Thymus (tissue), 11 donors: Measurements from ENCODE around the gene YPEL5. TPM values are rescaled to one million over a fixed set of nuclear protein-coding genes. Genes with fewer than 3 reads are reported as not detected.

Source experiments
- DNase-seq, 9 donors: peaks; one replicate each; pipeline ENCODE4 v3.0.0-alpha.2; 2013; ENCODE audit warnings: low spot score in 9 of 9, low read depth in 6 of 9, missing footprints in 1 of 9
- H3K27ac ChIP-seq, 2 donors: one replicate each; pipeline ENCODE4 v1.5.1; 2013; ENCODE audit warnings: control low read depth in 1 of 2, low read depth in 1 of 2, low read length in 1 of 2, mild to moderate bottlenecking in 1 of 2, moderate library complexity in 1 of 2
- H3K27me3 ChIP-seq, 2 donors: one replicate each; pipeline ENCODE4 v1.5.1; 2013; ENCODE audit warnings: low read length in 1 of 2; ENCODE audit not compliant: control insufficient read depth in 2 of 2, insufficient read depth in 1 of 2
- H3K36me3 ChIP-seq, 2 donors: one replicate each; pipeline ENCODE4 v1.5.1; 2013; ENCODE audit warnings: low read length in 1 of 2, mild to moderate bottlenecking in 1 of 2, moderate library complexity in 1 of 2; ENCODE audit not compliant: control insufficient read depth in 2 of 2, insufficient read depth in 2 of 2
- H3K4me1 ChIP-seq, 2 donors: one replicate each; pipeline ENCODE4 v1.5.1; 2013; ENCODE audit warnings: low read length in 2 of 2; ENCODE audit not compliant: control insufficient read depth in 2 of 2, insufficient read depth in 2 of 2
- H3K4me3 ChIP-seq, 2 donors: one replicate each; pipeline ENCODE4 v1.5.1; 2013; ENCODE audit warnings: low read length in 2 of 2, control low read depth in 1 of 2, mild to moderate bottlenecking in 1 of 2
- H3K9me3 ChIP-seq, 2 donors: one replicate each; pipeline ENCODE4 v1.5.1; 2013; ENCODE audit warnings: low read length in 1 of 2, mild to moderate bottlenecking in 1 of 2; ENCODE audit not compliant: control insufficient read depth in 2 of 2, insufficient read depth in 1 of 2
- WGBS: extraction: QIAGEN DNeasy Blood & Tissue Kit; methylation state at CpG from one replicate; pipeline ENCODE4 v1.1.7; 2013; 5-methylcytosine and 5-hydroxymethylcytosine counted together
- polyA plus RNA-seq: library from polyadenylated mRNA; stranded (reverse); fragments of 200-250 nt; gene quantifications from one replicate; pipeline ENCODE4 v1.2.3, GENCODE V29; 2013
- total RNA-seq: library from RNA; stranded (reverse); fragments of 120-200 nt; gene quantifications from one replicate; pipeline ENCODE4 v1.2.4, GENCODE V29; 2013
- donor health status: healthy.

Gene YPEL5
- total and polyA plus RNA-seq, 2 donors, result 77.3 to 133 TPM

DNA sequence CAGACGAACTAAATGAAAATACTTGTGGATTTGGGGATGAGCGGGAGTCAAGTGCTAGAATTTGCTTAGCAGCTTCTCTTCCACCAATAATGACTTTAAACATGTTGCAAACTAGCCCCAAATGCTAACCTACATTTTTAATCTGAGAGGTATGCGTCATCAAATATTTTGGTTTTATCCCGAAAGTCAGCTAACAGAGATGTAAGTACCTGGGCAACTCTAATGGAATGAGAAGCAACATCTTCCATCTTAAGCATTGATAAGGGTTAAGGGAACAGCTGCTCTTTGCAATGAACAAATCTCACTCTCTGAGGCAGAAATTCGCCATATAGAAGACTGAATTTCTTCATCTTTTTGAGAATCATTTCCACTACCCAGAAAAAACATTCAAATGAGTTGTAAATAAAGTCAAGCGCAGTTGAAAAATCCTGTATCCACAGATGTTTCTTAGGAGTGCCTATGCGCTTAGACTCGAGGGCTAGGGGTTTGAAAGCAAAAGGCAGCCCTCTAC, 926 bp upstream of the YPEL5 start:
- peak in 1 of 9 donors; percentile 37 for DNase-seq
- H3K4me3 ChIP-seq, result peak overlapping the region; percentile 46 to 54
- no peaks in the 10 kb centered on the region for H3K9me3 ChIP-seq
- peak overlapping the region; percentile 96 to 99 for H3K27ac ChIP-seq
- H3K36me3 ChIP-seq, result peaks cover 2 to 12% of the 10 kb centered on the region in 2 donors
- 61% methylated on average over 8 of the region's 8 CpGs for WGBS
- H3K4me1 ChIP-seq, result peaks cover 8 to 22% of the 10 kb centered on the region in 2 donors
- no peaks in the 10 kb centered on the region for H3K27me3 ChIP-seq

DNA sequence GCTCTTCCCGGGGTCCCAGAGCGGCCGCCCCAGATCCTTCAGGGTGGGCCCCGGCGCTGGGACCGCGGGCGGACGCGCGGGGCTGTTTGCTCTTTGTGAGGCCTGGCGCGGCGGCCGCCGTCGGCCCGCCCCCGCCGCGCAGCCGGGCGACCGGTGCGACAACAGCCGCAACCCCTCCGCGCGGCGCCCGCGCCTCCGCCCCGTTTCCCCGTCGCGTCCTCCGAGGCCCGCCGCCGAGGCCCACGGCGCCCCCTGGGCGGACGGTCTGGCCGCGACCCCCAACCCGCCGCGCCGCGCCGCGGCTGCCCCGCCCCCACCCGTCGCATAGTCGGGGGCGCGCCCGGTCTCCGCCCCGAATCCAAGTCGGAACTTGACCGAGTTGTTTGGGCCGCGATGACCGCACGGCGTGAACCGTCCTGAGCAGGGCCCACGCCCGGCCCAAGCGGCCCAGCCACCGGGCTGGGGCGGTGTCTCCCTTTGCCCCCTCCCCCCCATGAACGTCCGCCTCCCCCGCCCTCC, 448 bp downstream of the YPEL5 start:
- Histone ChIP-seq H3K4me3 (peak overlapping the region; percentile 86 to 98), H3K36me3 (peaks cover 6 to 16% of the 10 kb centered on the region in 2 donors), H3K9me3 (no peaks in the 10 kb centered on the region), H3K27ac (peak overlapping the region; percentile 99 to 100), H3K27me3 (no peaks in the 10 kb centered on the region), H3K4me1 (peaks cover 8 to 22% of the 10 kb centered on the region in 2 donors)
- under 1% methylated on average over 79 of the region's 79 CpGs for WGBS
- no peak for DNase-seq

DNA sequence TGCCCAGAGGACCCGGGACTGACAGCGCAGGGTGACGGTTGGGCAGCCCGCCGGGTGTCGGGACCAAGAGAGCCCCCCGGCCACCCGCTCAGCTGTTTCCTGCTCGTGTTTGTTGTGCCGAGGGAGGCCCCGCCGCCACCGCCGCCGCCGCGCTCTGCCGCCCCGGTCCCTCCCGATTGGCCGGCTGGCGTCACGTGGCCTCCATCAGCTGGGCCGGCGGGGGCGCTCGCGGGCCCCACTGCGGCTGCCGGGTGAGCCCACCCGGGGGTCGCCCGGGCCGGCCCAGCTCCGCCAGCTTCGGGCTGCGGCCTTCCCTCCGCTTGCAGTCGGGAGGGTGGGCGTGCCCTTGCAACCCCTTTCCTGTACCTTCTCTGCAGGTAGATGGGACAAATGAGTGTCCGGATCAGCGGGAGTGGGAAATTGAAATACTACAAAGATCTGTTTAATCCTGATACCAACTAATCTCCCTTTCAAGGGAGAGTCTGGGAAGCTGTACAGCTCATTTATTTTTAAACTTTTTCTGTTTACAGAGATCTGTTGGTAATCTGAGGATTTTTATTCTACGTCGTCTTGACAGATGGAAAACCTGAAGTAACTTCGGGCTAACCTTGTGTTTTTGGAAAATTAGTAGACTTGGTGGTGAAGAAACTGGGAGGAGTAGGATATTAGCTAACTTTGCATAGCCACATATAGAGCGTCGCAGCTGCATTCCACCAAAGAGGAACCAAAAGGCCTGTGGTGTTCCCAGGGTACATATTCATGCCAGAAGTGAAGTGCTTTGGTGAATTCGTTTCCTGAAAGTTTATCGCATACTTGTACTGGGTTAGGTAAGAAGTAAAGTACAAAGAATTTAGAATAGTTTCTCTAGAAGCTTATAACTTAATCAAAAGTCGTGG, 1.2 kb downstream of the YPEL5 start:
- H3K4me1 ChIP-seq, result peaks cover 8 to 22% of the 10 kb centered on the region in 2 donors
- DNase-seq, result peak in 8 of 9 donors; percentile 36 to 89 (median 72)
- 3% methylated on average over 50 of the region's 50 CpGs for WGBS

DNA sequence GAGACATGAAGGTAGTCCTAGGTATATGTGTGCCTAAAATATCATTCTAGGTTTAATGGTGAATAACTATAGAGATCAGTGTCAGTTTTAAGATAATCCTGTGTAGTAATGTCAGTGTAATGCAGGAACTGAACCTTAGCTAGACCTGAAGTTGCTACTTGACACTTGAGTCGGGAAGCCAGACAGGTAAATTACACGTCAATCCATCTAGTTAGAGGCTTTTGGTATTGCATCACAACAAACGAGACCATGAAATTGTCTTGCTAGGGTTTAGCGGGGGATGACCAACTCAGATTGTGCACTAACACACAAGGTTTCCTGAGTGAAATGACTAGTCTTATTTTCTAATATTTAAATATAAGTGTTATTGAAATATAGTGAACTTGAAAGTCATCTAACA, 2.0 kb downstream of the YPEL5 start:
- no peak for DNase-seq
- peaks cover 9 to 17% of the 10 kb centered on the region in 2 donors for H3K36me3 ChIP-seq
- WGBS, result 91% methylated on average over 4 of the region's 4 CpGs
- H3K27ac ChIP-seq, result no peak overlapping the region
- no peaks in the 10 kb centered on the region for H3K27me3 ChIP-seq
- peaks cover 8 to 19% of the 10 kb centered on the region in 2 donors for H3K4me1 ChIP-seq
- no peaks in the 10 kb centered on the region for H3K9me3 ChIP-seq
- peak overlapping the region in 1 of 2 donors; percentile 9 for H3K4me3 ChIP-seq

More for the DNA sequence above, 1.2 kb downstream of the YPEL5 start:
- H3K4me3 ChIP-seq, result peak overlapping the region; percentile 68 to 98
- peaks cover 9 to 17% of the 10 kb centered on the region in 2 donors for H3K36me3 ChIP-seq
- H3K9me3 ChIP-seq, result no peaks in the 10 kb centered on the region
- H3K27me3 ChIP-seq, result no peaks in the 10 kb centered on the region
- peak overlapping the region; percentile 85 to 100 for H3K27ac ChIP-seq

DNA sequence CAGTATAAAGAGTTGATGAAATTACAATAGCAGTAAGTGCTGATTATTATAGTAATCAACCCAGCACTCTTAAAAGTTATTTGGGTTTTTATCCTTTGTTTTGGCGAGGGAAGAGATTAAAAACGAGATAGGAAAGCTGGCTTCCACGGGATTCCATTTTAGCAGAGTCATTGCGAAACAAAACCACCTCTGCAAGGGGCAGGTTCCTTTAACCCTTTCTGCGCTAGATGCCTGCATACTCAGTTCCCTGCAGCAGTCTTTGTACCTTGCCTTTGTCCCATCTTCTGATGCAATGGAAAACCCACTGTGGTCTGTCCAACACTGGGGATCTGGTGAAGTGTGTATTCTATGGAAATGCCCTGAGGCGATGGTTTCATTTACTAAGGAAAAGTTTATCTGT, 2.7 kb downstream of the YPEL5 start:
- no peaks in the 10 kb centered on the region for H3K27me3 ChIP-seq
- no peak overlapping the region for H3K4me3 ChIP-seq
- H3K9me3 ChIP-seq, result no peaks in the 10 kb centered on the region
- 44% methylated on average over 6 of the region's 6 CpGs for WGBS
- peaks cover 8 to 19% of the 10 kb centered on the region in 2 donors for H3K4me1 ChIP-seq
- H3K36me3 ChIP-seq, result peaks cover 9 to 21% of the 10 kb centered on the region in 2 donors
- DNase-seq, result peak in 1 of 9 donors; percentile 28
- H3K27ac ChIP-seq, result no peak overlapping the region

DNA sequence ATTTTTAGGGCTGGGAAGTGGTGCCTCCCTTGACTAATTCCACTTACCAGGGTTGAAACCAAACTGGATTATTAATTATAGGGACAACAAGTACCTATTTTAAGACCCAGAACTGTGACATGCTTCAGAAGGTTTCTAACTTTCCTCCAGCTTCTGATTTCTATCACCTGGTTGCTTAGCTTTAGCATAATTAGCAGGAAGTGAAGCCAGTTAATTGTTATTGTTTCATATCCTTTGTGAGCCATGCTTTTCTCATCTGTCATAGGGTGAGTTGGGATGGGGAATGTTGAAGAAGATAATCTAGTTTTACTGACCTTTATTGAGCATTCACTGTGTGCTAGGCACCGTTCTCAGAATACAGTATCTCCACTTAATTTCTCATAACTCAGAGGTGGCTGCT, 3.2 kb downstream of the YPEL5 start:
- Histone ChIP-seq H3K27me3 (no peaks in the 10 kb centered on the region), H3K27ac (peak overlapping the region in 1 of 2 donors; percentile 16), H3K36me3 (peaks cover 9 to 21% of the 10 kb centered on the region in 2 donors), H3K4me1 (peaks cover 8 to 15% of the 10 kb centered on the region in 2 donors), H3K4me3 (no peak overlapping the region), H3K9me3 (no peaks in the 10 kb centered on the region)
- WGBS, result 86% methylated on average over 1 of the region's 1 CpG
- no peak for DNase-seq

DNA sequence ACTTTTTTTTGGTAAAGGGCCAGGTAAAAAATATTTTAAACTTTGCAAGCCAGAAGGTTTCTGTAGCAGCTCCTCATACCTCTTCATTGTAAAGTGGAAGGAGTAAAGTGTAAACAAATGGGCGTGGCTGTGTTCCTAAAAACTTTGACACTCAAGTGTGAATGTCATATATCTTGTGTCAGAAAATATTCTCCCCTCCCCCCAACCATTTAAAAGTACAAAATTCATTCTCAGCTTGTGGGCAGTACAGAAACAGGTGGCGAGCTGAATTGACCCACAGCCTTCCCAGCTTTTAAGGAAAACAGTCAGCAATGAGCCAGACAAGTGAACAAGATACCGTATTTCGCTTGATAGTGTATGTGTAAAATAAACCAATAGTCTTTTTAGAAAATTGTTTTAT, 4.0 kb downstream of the YPEL5 start:
- 93% methylated on average over 4 of the region's 4 CpGs for WGBS
- no peak overlapping the region for H3K27ac ChIP-seq
- no peak overlapping the region for H3K4me3 ChIP-seq
- no peaks in the 10 kb centered on the region for H3K27me3 ChIP-seq
- H3K4me1 ChIP-seq, result peaks cover 8 to 12% of the 10 kb centered on the region in 2 donors
- peaks cover 9 to 21% of the 10 kb centered on the region in 2 donors for H3K36me3 ChIP-seq
- H3K9me3 ChIP-seq, result no peaks in the 10 kb centered on the region
- DNase-seq, result no peak

DNA sequence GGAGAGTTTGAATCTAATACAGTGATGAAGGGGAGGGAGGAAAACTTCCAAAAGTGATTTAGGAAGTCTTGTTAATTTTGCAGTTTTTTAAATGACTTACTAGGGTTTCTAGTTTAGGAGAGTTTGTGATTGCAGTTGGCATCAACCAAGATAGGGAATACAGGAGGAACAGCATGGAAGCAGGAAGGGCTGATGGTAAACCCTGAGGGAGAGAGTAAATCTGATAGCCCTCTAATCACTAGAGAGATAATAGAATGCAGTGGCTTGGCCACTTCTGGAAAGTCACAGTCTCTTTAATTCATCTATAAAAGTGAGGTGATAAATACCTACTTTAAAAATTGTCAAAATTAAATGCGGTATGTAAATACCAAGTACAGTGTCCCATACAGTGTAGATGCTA, 5.6 kb downstream of the YPEL5 start:
- Histone ChIP-seq H3K36me3 (peaks cover 19 to 31% of the 10 kb centered on the region in 2 donors), H3K4me1 (peaks cover 6 to 8% of the 10 kb centered on the region in 2 donors)

DNA sequence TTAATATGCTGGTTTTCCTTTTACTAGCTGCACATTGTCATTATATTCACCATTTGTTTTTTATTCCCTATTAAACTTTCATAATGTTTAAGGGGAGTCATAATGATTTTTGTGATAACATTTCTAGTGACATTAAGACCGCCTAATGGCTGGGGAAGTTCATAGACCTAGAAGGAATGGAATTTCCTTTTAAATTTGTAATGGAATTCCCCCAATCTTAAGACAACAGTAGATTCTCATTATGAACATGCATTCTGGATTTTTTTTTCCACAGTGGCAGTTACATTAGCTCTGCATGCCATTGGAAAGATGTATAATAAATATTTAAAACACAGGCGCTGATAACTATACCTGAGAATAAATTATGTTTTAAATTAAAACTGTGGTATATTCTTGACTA, 8.4 kb downstream of the YPEL5 start:
- DNase-seq, result no peak
- Histone ChIP-seq H3K4me3 (no peak overlapping the region), H3K4me1 (peaks cover 0 to 2% of the 10 kb centered on the region in 2 donors), H3K27me3 (no peaks in the 10 kb centered on the region), H3K36me3 (peaks cover 35 to 39% of the 10 kb centered on the region in 2 donors), H3K27ac (no peak overlapping the region), H3K9me3 (no peaks in the 10 kb centered on the region)
- 94% methylated on average over 2 of the region's 2 CpGs for WGBS

More for the DNA sequence above, 5.6 kb downstream of the YPEL5 start:
- Histone ChIP-seq H3K9me3 (no peaks in the 10 kb centered on the region), H3K4me3 (no peak overlapping the region), H3K27ac (no peak overlapping the region), H3K27me3 (no peaks in the 10 kb centered on the region)
- WGBS, result 100% methylated on average over 1 of the region's 1 CpG
- no peak for DNase-seq
